Stimulated activated memory B cell treated with anti-CD40 and anti-IgM and Interleukin-4, amounts not matched to agents 10 μg/mL and 1 μg/mL and 100 μg/mL, for 72 hours (primary cell): Measurements from ENCODE around the gene FBXL12.
"Not testable (repeated sequence)": the region's sequence is repeated elsewhere in the genome, so short reads cannot be mapped to it uniquely, and the experiment has no call there.

Source experiments
- ATAC-seq: fragments of 150-1000 bp; cut with Tn5 transposase; 2 replicates; pipeline ENCODE4 v1.10.0; 2021
- H3K27ac Mint-ChIP-seq: one replicate; pipeline ENCODE4 v1.8.0; 2022; ENCODE audit warnings: mild to moderate bottlenecking, mixed read lengths
- H3K27me3 Mint-ChIP-seq: one replicate; pipeline ENCODE4 v1.8.0; 2022; ENCODE audit warnings: mixed read lengths
- H3K36me3 Mint-ChIP-seq: one replicate; pipeline ENCODE4 v1.8.0; 2022; ENCODE audit warnings: mixed read lengths
- H3K4me1 Mint-ChIP-seq: one replicate; pipeline ENCODE4 v1.8.0; 2022; ENCODE audit warnings: mixed read lengths
- H3K4me3 Mint-ChIP-seq: one replicate; pipeline ENCODE4 v1.8.0; 2022; ENCODE audit warnings: mild to moderate bottlenecking, moderate library complexity, mixed read lengths
- H3K9me3 Mint-ChIP-seq: one replicate; pipeline ENCODE4 v1.8.0; 2022; ENCODE audit warnings: mixed read lengths

Gene FBXL12

GRCh38 chr19:9848762-9849161 lies 29.9 kb upstream of the FBXL12 start:
- Mint-ChIP-seq H3K9me3 (peaks cover 1% of the 10 kb centered on the region), H3K27me3 (no peaks in the 10 kb centered on the region), H3K4me1 (peaks cover 18% of the 10 kb centered on the region), H3K4me3 (no peak overlapping the region), H3K36me3 (peaks cover 48% of the 10 kb centered on the region), H3K27ac (no peak overlapping the region)
- ATAC-seq: no peak

- Mint-ChIP-seq H3K36me3 (peaks cover 51% of the 10 kb centered on the region), H3K4me3 (no peak overlapping the region), H3K27me3 (no peaks in the 10 kb centered on the region), H3K9me3 (no peaks in the 10 kb centered on the region), H3K4me1 (peaks cover 18% of the 10 kb centered on the region), H3K27ac (no peak overlapping the region)
- ATAC-seq: peak; percentile 28
Measured at GRCh38 chr19:9848060-9848459, 29.2 kb upstream of the FBXL12 start.

- Mint-ChIP-seq H3K4me1 (peaks cover 19% of the 10 kb centered on the region), H3K27ac (no peak overlapping the region), H3K4me3 (no peak overlapping the region), H3K9me3 (no peaks in the 10 kb centered on the region), H3K36me3 (peaks cover 52% of the 10 kb centered on the region), H3K27me3 (no peaks in the 10 kb centered on the region)
- ATAC-seq: no peak
Measured at GRCh38 chr19:9847087-9847671, 28.3 kb upstream of the FBXL12 start.

- not testable (repeated sequence) for H3K27ac Mint-ChIP-seq
Measured at GRCh38 chr19:9843626-9844273, 24.9 kb upstream of the FBXL12 start.

GRCh38 chr19:9842834-9843625 lies 24.2 kb upstream of the FBXL12 start:
- ATAC-seq: no peak
- Mint-ChIP-seq H3K4me3 (no peak overlapping the region), H3K36me3 (peaks cover 81% of the 10 kb centered on the region), H3K4me1 (peaks cover 33% of the 10 kb centered on the region), H3K27me3 (no peaks in the 10 kb centered on the region), H3K9me3 (no peaks in the 10 kb centered on the region), H3K27ac (no peak overlapping the region)

More at GRCh38 chr19:9843626-9844273, 24.9 kb upstream of the FBXL12 start:
- not testable (repeated sequence) for H3K27me3 Mint-ChIP-seq, H3K4me3 Mint-ChIP-seq, ATAC-seq, H3K9me3 Mint-ChIP-seq
- peaks cover 78% of the 10 kb centered on the region for H3K36me3 Mint-ChIP-seq
- H3K4me1 Mint-ChIP-seq: peaks cover 32% of the 10 kb centered on the region

GRCh38 chr19:9839415-9839814 lies 20.5 kb upstream of the FBXL12 start:
- H3K27ac Mint-ChIP-seq: no peak overlapping the region
- no peak overlapping the region for H3K4me3 Mint-ChIP-seq
- no peak for ATAC-seq
- H3K9me3 Mint-ChIP-seq: no peaks in the 10 kb centered on the region
- peaks cover 30% of the 10 kb centered on the region for H3K4me1 Mint-ChIP-seq
- H3K27me3 Mint-ChIP-seq: no peaks in the 10 kb centered on the region
- H3K36me3 Mint-ChIP-seq: peaks cover 54% of the 10 kb centered on the region

GRCh38 chr19:9838324-9838723 lies 19.4 kb upstream of the FBXL12 start:
- peaks cover 34% of the 10 kb centered on the region for H3K4me1 Mint-ChIP-seq
- H3K4me3 Mint-ChIP-seq: no peak overlapping the region
- H3K36me3 Mint-ChIP-seq: peaks cover 43% of the 10 kb centered on the region
- no peaks in the 10 kb centered on the region for H3K27me3 Mint-ChIP-seq
- H3K9me3 Mint-ChIP-seq: no peaks in the 10 kb centered on the region
- no peak overlapping the region for H3K27ac Mint-ChIP-seq
- ATAC-seq: no peak

- Mint-ChIP-seq H3K27ac (peak overlapping the region; percentile 48), H3K4me3 (peak overlapping the region; percentile 98), H3K4me1 (peaks cover 23% of the 10 kb centered on the region), H3K27me3 (no peaks in the 10 kb centered on the region), H3K9me3 (no peaks in the 10 kb centered on the region), H3K36me3 (peaks cover 20% of the 10 kb centered on the region)
- no peak for ATAC-seq
Measured at GRCh38 chr19:9836021-9836420, 17.1 kb upstream of the FBXL12 start.

GRCh38 chr19:9835507-9835949 lies 16.6 kb upstream of the FBXL12 start:
- H3K4me3 Mint-ChIP-seq: peak overlapping the region; percentile 98
- ATAC-seq: peak; percentile 31
- peak overlapping the region; percentile 88 for H3K27ac Mint-ChIP-seq
- H3K4me1 Mint-ChIP-seq: peaks cover 23% of the 10 kb centered on the region
- H3K9me3 Mint-ChIP-seq: no peaks in the 10 kb centered on the region
- no peaks in the 10 kb centered on the region for H3K27me3 Mint-ChIP-seq
- peaks cover 18% of the 10 kb centered on the region for H3K36me3 Mint-ChIP-seq

GRCh38 chr19:9834726-9835506 lies 16.0 kb upstream of the FBXL12 start, which contains the start of gene PIN1:
TSS of gene PIN1 (plus strand) at chr19:9835318. CDS start at chr19:9835345, 27 bp downstream.
- peak; percentile 100 for ATAC-seq
- Mint-ChIP-seq H3K27ac (peak within 1 kb of the TSS; percentile 88), H3K4me3 (peak within 1 kb of the TSS; percentile 98), H3K36me3 (peaks cover 15% of the 10 kb centered on the region), H3K4me1 (peaks cover 23% of the 10 kb centered on the region), H3K27me3 (no peaks in the 10 kb centered on the region), H3K9me3 (no peaks in the 10 kb centered on the region)

- peaks cover 14% of the 10 kb centered on the region for H3K36me3 Mint-ChIP-seq
- no peaks in the 10 kb centered on the region for H3K27me3 Mint-ChIP-seq
- ATAC-seq: no peak
- H3K4me1 Mint-ChIP-seq: peaks cover 23% of the 10 kb centered on the region
- peak overlapping the region; percentile 98 for H3K4me3 Mint-ChIP-seq
- no peaks in the 10 kb centered on the region for H3K9me3 Mint-ChIP-seq
- H3K27ac Mint-ChIP-seq: peak overlapping the region; percentile 88
Measured at GRCh38 chr19:9834307-9834725, 15.4 kb upstream of the FBXL12 start.

GRCh38 chr19:9828551-9829063 lies 9.7 kb upstream of the FBXL12 start:
- Mint-ChIP-seq H3K36me3 (peaks cover 13% of the 10 kb centered on the region), H3K9me3 (no peaks in the 10 kb centered on the region), H3K4me1 (peaks cover 21% of the 10 kb centered on the region), H3K27ac (peak overlapping the region; percentile 96), H3K4me3 (peak overlapping the region; percentile 98), H3K27me3 (no peaks in the 10 kb centered on the region)
- ATAC-seq: no peak

- peaks cover 13% of the 10 kb centered on the region for H3K36me3 Mint-ChIP-seq
- peak within 1 kb of the TSS; percentile 98 for H3K4me3 Mint-ChIP-seq
- peak; percentile 99 for ATAC-seq
- H3K27me3 Mint-ChIP-seq: no peaks in the 10 kb centered on the region
- peak within 1 kb of the TSS; percentile 96 for H3K27ac Mint-ChIP-seq
- H3K9me3 Mint-ChIP-seq: no peaks in the 10 kb centered on the region
- H3K4me1 Mint-ChIP-seq: peaks cover 21% of the 10 kb centered on the region
Measured at GRCh38 chr19:9827289-9828238, 8.7 kb upstream of the FBXL12 start, which contains the start of gene UBL5. TSS of gene UBL5 (plus strand) at chr19:9827918. CDS start at chr19:9828338, 420 bp downstream.

GRCh38 chr19:9823816-9824215 lies 4.9 kb upstream of the FBXL12 start:
- Mint-ChIP-seq H3K4me3 (no peak overlapping the region), H3K27me3 (no peaks in the 10 kb centered on the region), H3K36me3 (peaks cover 8% of the 10 kb centered on the region), H3K9me3 (no peaks in the 10 kb centered on the region), H3K4me1 (peaks cover 20% of the 10 kb centered on the region), H3K27ac (no peak overlapping the region)
- no peak for ATAC-seq
